GM23248 (cell line): ENCODE data around the gene ANKH.

Experiments used
- EZH2 ChIP-seq: fragments of 200-600 bp; sonication (generic); IDR thresholded peaks from 2 replicates; pipeline ENCODE4 v1.6.1; 2018; ENCODE audit warnings: antibody characterized with exemption, mild to moderate bottlenecking; ENCODE audit not compliant: insufficient read depth, poor library complexity, severe bottlenecking
- EZH2phosphoT487 ChIP-seq: fragments of 200-600 bp; sonication (generic); IDR thresholded peaks from 2 replicates; pipeline ENCODE4 v1.6.1; 2018; ENCODE audit warnings: antibody characterized with exemption, moderate library complexity, mild to moderate bottlenecking, low read depth; ENCODE audit not compliant: insufficient read depth

DNA sequence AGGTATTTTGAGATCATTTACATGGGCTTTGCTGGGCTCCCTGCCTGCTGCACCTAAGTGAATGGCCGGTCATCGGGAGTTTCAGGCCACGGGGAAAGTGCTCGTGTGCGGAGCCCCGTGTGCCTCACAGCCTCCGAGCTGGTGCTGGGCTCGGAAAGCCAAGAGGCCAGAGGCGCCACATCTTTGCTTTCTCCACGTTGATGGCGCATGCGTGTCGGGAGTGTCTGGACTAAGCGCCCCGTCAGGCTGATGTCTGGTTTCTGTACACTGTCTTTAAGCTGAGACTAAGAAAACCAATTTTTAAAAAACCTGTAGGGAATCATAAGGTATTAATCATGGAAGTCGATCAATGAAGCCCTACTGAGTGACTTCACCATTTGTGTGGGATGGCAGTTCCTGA is 137.9 kb downstream of the ANKH start:
- no peak for TF ChIP-seq EZH2phosphoT487
- TF ChIP-seq EZH2: no peak
